Activated CD4-positive, alpha-beta T cell treated with anti-CD3 and anti-CD28 coated beads, Interleukin-10, Interleukin-2, amounts not matched to agents 100 ng/mL and 50 ng/mL, durations not matched to agents 16 hours and 8 hours (primary cell): ENCODE results near the gene SLC16A11.
"Not testable (repeated sequence)": the region's sequence is repeated elsewhere in the genome, so short reads cannot be mapped to it uniquely, and the experiment has no call there.

Experiments used
- DNase-seq: peaks from one replicate; pipeline ENCODE4 v3.0.0-alpha.2; 2020

SLC16A11 gene

DNA sequence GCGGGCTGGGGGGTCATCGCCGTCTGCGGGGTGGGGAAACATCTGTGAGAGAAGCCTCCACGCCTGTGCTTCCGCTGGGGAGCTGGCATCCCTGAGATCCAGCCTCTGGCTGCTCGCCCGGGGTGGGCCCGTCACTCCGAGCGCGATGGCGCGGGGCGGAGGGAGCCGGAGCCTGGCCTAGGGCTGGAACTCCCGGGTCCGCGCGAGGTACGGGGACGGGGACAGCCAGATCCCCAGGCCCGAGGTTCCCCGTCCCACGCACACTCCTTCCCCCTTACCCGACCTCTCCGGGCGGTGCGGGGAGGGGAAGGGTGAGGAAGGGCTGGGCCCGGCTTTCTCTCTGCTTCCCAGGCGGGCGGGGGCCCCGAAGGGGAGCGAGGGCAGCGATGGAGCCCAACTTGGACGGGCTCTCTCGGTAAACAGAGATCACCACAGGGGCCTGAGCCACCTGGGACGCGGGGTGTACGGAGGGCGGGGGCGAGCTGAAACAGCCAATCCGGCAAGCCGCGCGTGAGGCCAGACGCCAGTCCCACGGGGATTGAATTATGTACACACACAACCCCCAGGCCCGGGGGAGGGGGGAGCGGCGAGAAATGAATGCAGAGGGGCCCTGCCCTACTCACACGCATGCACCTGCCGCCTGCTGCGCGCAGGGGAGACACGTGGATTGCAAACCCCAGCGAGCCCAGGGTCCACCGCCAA lies at the start of gene SLC16A11:
Gene SLC16A11, minus strand, starts transcription at position 596 of the 702 bp plus-strand sequence. Its CDS starts 579 bp downstream, at position 17.
- no peak for DNase-seq

GRCh38 chr17:7091311-7092005 lies 47.6 kb upstream of the SLC16A11 start:
- not testable (repeated sequence) for DNase-seq

- not testable (repeated sequence) for DNase-seq
Measured at GRCh38 chr17:7089570-7089969, 45.7 kb upstream of the SLC16A11 start.

GRCh38 chr17:7088442-7088841 lies 44.5 kb upstream of the SLC16A11 start:
- not testable (repeated sequence) for DNase-seq

DNA sequence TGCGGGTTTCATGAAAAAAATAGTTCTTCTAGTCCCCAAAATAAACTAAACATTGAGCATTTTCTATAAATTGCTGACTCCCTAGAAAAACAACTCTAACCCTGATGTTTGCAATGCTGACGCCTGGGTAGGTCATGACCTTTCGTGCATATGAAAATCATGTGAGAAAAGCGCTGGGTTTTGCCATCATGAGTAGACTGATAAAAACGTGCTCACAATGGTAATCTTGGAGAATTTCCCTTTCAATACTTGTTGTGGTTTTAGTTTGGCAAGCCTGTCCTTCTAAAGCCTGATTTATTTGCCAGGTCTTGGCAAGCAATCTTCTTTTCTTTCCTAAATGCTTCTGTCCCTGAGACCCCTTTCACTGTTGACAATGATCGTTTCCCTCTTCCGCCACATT lies 40.2 kb upstream of the SLC16A11 start:
- DNase-seq = no peak

GRCh38 chr17:7083592-7083991 lies 39.7 kb upstream of the SLC16A11 start:
- no peak for DNase-seq

DNA sequence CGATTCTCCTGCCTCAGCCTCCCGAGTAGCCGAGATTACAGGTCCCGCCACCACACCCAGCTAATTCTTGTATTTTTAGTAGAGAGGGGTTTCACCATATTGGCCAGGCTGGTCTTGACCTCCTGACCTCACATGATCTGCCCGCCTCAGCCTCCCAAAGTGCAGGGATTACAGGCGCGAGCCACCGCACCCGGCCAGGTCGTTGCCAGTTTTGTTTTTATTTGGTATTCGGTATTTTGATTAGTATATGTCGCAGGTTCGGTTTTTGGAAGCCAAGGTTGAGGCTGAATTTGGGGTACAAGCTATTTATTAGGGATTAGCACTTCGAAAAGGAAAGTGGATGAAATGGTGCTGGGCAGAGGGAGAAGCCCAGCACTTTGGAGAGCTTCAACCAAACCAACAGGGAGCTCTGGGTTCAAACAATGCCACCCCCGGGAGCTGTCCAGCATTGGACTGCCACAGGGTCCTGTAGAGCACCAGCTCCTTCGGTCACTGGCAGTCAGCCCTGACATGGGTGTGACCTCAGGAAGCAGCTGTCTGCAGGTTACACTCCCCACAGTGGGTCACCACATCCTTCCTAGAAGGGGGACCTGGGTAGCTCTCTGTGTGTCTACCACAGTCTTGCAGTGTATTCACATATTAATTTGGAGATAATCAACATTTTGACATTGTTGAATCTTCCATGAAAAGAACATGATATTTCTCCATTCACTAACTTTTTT lies 37.6 kb upstream of the SLC16A11 start:
- DNase-seq = peak; percentile 28

GRCh38 chr17:7080456-7081041 lies 36.7 kb upstream of the SLC16A11 start:
- DNase-seq = no peak

- DNase-seq = no peak
Measured at GRCh38 chr17:7079581-7080455, 35.9 kb upstream of the SLC16A11 start, which contains the start of gene CLEC10A. Gene CLEC10A (minus strand): TSS chr17:7080251. CDS start chr17:7078812, 1,439 bp downstream.

DNA sequence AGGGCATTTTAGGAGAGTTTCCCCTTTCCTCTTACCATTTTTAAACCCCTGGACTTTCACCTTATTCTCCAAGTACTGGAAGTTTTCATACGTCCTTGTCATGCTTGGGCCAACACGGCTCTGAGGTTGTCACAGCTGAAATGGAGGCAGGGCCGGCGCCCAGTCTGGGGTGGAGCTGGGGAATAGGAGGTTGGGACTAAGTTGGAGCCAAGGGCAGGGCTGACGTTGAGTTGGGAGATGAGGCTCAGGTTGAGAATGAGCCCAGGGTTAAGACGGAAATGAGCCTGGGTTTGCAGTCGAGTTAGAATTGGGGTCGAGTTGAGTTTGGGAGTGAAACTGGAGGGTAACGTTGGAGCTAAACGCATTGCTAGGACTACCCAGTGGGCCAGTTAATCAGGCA lies 34.8 kb upstream of the SLC16A11 start:
- no peak for DNase-seq

DNA sequence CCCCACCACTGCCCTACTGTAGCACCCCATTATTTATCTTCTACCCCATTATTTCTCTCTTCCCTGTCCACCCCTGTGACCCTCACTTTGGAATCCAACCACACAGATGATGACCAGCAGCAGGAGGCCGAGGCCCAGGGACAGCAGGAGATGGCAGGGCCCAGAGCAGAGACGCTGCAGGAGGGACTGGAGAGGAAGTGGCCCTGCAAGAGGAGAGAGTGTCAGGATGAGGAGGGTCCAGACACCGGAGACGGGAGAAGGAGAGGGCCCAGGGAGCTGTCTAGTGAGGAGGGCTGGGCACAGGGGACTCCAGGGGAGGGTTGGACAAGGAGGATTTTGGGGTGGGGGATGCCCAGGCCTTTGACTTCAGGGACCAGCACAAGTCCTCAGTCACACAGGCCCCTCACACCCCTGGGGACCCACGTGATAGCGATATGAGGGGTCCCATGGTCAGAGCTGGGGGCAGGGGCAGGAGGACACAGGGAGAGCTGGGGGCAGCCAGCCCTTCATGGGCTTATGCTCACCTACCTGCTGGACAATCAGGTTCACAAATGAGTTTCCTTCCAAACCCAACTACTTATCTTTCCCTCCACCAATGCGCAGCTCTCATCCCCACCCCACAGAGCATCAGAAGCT lies 34.1 kb upstream of the SLC16A11 start:
- no peak for DNase-seq

DNA sequence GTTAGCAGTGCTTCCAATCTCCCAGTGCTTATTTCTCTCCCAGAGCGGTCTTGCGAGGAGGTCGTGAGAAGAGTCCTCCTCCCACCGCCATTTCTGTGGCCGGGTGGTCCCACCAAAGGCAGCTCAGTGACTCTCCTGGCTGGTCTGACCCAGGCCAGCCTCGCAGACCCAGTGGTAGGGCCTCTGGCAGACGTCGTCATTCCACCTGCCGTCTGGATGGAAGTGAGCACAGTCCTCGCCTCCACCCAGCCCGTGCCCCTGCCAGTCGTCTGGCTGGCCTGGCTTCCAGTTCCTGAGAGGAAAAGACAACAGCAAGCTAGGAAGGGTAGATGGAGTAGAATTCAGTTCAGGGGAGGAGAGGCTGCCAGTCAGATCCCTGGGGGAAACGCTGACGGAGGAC lies 31.0 kb upstream of the SLC16A11 start:
- no peak for DNase-seq

GRCh38 chr17:7072406-7072805 lies 28.5 kb upstream of the SLC16A11 start:
- no peak for DNase-seq

DNA sequence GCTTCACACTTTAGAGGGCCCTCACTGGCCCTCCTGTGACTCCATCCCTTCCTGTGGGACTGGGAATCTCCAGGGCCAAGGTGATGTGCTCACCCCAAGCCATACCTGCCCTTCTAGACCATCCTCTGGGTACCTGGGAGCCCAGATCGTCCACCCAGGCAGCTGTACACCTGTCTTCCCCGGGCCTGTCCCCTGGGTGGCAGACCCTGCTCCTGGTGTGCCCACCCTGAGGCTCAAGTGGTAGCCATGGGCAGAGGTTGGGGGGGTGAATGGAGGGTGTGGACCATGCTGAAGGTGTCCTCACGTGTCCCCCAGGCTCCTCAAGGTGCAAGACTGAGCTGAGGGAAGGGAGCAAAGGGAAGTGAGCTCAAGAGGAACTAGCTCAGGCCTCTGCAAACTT lies 26.8 kb upstream of the SLC16A11 start:
- no peak for DNase-seq

GRCh38 chr17:7068268-7068667 lies 24.4 kb upstream of the SLC16A11 start:
- no peak for DNase-seq

DNA sequence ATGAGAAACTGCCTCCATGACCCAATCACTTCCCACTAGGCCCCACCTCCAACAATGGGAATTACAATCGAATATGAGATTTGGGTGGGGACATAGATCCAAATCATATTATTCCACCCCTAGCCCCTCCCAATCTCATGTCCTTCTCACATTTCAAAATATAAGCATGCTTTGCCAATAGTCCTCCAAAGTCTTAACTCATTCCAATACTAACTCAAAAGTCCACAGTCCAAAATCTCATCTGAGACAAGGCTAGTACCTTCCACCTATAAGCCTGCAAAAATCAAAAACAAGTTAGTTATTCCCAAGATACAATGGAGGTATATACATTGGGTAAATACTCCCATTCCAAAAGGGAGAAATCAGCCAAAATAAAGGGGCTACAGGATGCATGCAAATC lies 23.3 kb upstream of the SLC16A11 start:
- DNase-seq = no peak

DNA sequence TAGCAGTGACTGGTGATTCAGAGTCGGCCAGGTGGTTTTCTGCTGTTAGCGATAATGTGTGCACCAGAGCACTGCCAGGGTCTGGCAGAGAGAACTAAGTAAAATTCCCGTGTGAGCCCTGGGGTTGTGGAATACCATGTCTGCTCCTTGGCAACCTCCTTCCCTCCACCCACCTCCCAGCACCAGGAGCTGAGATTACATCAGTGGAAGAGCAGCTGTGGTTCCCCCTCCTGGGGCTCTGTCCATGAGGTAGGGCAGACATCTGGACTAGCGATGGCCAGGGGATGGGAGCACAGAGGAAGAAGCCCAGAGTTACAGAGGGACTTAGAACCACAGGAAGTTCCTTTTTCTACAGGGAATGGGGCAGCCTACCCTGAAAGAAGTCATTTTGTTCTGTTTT lies 20.4 kb upstream of the SLC16A11 start:
- DNase-seq = no peak

- no peak for DNase-seq
Measured at GRCh38 chr17:7063518-7064094, 19.7 kb upstream of the SLC16A11 start.

DNA sequence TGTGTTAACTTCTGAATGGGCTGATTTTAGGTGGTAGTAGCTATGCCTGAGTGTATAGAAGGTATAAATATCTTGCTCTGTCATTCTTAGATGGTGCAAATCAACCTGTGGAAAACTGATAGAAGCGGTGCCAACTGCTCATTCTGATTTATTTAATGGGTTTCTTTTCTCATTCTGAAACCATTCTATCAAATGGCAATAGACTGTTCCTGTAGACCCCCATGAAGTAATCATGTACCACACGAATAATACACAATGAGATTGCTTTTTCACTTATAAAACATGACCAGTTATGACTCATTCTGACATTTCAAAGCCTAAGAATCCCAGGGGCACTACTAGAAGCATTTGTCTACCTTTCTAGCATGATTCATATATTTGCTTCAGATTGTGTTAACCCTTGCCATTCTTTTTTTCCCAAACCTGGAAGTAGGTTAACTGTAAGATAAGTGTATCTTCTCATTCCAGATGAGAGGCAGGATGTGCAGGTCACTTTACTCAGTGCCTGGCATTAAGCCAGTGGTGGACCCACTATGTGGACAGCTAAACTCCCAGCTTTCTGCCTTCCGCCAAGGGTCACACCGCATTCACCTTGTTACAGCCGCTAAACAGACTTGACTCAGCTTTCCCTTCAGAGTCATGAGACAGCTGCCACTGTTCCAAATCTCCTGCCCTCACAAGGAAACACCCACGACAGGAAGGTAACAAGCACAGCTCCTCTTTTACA lies 16.4 kb upstream of the SLC16A11 start:
- peak; percentile 61 for DNase-seq

DNA sequence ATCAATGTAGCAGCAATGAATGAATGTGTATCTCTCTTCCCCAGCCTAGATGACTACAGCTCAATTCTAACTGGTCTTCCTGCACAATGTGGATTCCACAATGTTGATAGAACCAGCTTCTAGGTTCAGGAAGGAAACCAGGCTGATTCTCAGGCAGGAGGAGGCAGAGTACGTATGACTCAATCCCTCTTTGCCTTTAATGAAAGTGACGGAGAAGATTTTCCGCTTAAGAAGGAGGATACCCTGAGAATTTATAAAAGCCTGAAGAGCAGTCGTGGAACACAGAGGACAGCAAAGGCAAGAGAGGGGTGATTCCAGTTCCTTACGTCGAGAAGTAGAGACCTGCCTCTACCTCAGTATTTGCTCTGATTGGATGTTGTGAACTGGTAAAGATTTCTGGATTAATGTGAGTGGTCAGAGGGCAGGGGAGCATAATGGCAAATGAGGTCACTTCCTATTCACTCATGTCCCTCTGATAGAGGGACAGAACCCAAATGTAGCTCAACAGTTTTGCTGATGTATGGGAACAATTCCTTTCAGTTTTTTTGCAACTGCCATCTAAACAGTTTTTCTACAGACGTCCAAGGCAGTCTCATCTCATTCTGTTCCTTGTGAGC lies 15.0 kb upstream of the SLC16A11 start:
- DNase-seq = no peak
